Hematopoietic multipotent progenitor cell treated with erythropoietin and hydrocortisone succinate and interleukin-3 and kit ligand, for 4 days (in vitro differentiated cells): ENCODE results near the gene YPEL2.
"Not testable (repeated sequence)": the region's sequence is repeated elsewhere in the genome, so short reads cannot be mapped to it uniquely, and the experiment has no call there.

ENCODE experiments used
- DNase-seq: peaks from one replicate; pipeline ENCODE4 v3.0.0-alpha.2; 2015

Gene YPEL2

GRCh38 chr17:59378675-59379074 lies 47.2 kb downstream of the YPEL2 start:
- no peak for DNase-seq

GRCh38 chr17:59380474-59380873 lies 49.0 kb downstream of the YPEL2 start:
- DNase-seq = no peak

GRCh38 chr17:59381716-59382570 lies 50.5 kb downstream of the YPEL2 start:
- no peak for DNase-seq

- no peak for DNase-seq
These were observed 52.4 kb downstream of the YPEL2 start for GRCh38 chr17:59383893-59384292.

- no peak for DNase-seq
These were observed 56.1 kb downstream of the YPEL2 start for GRCh38 chr17:59387351-59388068.

- DNase-seq = no peak
These were observed 56.7 kb downstream of the YPEL2 start for GRCh38 chr17:59388069-59388556.

- no peak for DNase-seq
These were observed 57.6 kb downstream of the YPEL2 start for GRCh38 chr17:59389066-59389465.

- no peak for DNase-seq
These were observed 59.6 kb downstream of the YPEL2 start for GRCh38 chr17:59391021-59391420.

- DNase-seq = no peak
These were observed 61.7 kb downstream of the YPEL2 start for GRCh38 chr17:59392973-59393679.

GRCh38 chr17:59393742-59394410 lies 62.4 kb downstream of the YPEL2 start:
- DNase-seq = not testable (repeated sequence)

GRCh38 chr17:59396134-59396826 lies 64.8 kb downstream of the YPEL2 start:
- DNase-seq = no peak

- no peak for DNase-seq
These were observed 66.0 kb downstream of the YPEL2 start for GRCh38 chr17:59397316-59398073.

GRCh38 chr17:59399914-59400313 lies 68.5 kb downstream of the YPEL2 start:
- DNase-seq = no peak

- DNase-seq = no peak
These were observed 69.4 kb downstream of the YPEL2 start for GRCh38 chr17:59400858-59401257.

- DNase-seq = no peak
These were observed 69.8 kb downstream of the YPEL2 start for GRCh38 chr17:59401274-59401673.

- no peak for DNase-seq
These were observed 70.3 kb downstream of the YPEL2 start for GRCh38 chr17:59401725-59402124.

- no peak for DNase-seq
These were observed 71.3 kb downstream of the YPEL2 start for GRCh38 chr17:59402760-59403159.

- no peak for DNase-seq
These were observed 73.0 kb downstream of the YPEL2 start for GRCh38 chr17:59404471-59404870.

- DNase-seq = peak; percentile 25
These were observed 74.7 kb downstream of the YPEL2 start for GRCh38 chr17:59405944-59406705.

- DNase-seq = peak; percentile 20
These were observed 75.4 kb downstream of the YPEL2 start for GRCh38 chr17:59406808-59407381.
